NT2/D1 (cell line): ENCODE measurements around the gene GLDN.

Source experiments
- DNase-seq: peaks from one replicate; pipeline ENCODE4 v3.0.0-alpha.2; 2011; ENCODE audit warnings: low read depth, low spot score
- H3K27me3 ChIP-seq: 2 replicates; pipeline ENCODE4 v1.6.0; 2011; ENCODE audit warnings: mild to moderate bottlenecking; ENCODE audit not compliant: insufficient read length, insufficient read depth
- H3K36me3 ChIP-seq: 2 replicates; pipeline ENCODE4 v1.6.1; 2011; ENCODE audit warnings: mild to moderate bottlenecking, low read length, mixed read lengths; ENCODE audit not compliant: insufficient read depth, insufficient read length
- H3K4me1 ChIP-seq: 2 replicates; pipeline ENCODE4 v1.5.1; 2011; ENCODE audit not compliant: insufficient read depth, insufficient read length
- H3K4me3 ChIP-seq: 2 replicates; pipeline ENCODE4 v1.5.1; 2011; ENCODE audit warnings: low read depth; ENCODE audit not compliant: insufficient read length
- H3K9ac ChIP-seq: 2 replicates; pipeline ENCODE4 v1.6.0; 2011; ENCODE audit warnings: low read depth; ENCODE audit not compliant: insufficient read length
- H3K9me3 ChIP-seq: 2 replicates; pipeline ENCODE4 v1.5.1; 2011; ENCODE audit warnings: mild to moderate bottlenecking, low read length; ENCODE audit not compliant: insufficient read depth
- SUZ12 ChIP-seq: IDR thresholded peaks from 2 replicates; pipeline ENCODE4 v1.6.1; 2011; ENCODE audit not compliant: insufficient read length, insufficient read depth; ENCODE audit errors: extremely low read depth
- YY1 ChIP-seq: IDR thresholded peaks from 2 replicates; pipeline ENCODE4 v1.6.1; 2011; ENCODE audit not compliant: insufficient read length, insufficient read depth
- ZNF274 ChIP-seq: IDR thresholded peaks from 2 replicates; pipeline ENCODE4 v1.6.1; 2011; ENCODE audit warnings: mild to moderate bottlenecking, low read depth, low read length

The GLDN gene

DNA sequence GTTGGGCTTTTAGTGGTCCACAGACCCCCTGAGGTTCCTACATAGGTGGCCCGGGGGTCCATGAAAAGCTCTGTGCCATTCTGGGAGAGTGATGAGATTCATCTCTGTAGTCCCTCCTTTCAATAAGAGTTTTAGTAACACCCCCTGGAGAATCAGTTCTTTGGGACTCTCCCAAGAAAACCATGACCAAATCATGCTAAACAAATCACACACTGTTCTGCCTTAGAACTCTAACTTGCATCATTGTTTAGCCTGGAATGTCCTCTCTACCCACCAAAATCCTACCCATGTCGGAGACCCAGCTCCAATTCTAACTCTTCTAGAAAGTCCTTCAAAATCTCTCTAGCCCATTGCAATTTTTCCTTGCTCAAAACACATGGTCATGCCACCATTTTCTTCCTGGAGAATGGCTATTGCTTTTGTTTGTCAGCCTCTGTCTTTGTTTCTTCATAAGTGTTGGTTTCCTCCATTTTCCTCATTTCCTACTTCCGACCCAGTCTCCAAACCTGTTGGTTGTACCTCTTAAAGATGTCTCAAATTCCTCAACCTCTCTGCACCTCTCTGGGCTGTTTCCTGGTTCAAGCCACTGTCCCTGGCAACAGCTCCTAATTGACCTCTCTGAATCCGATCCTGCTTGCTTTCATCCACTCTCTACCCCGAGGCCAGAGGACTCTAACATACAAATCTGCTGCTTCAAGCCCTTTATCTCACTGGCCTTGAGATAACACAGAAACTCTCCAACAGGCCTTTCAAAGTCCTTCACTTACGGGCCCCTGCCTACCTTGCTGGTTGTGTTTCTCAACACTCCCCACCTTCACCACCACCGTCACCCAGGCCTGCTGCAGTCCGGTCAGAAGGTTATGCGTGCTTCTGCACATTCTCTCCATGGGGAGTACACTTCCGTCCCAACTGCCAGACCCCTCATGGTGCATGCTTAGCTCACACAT lies 26.8 kb upstream of the GLDN start:
- H3K9me3 ChIP-seq: no peaks in the 10 kb centered on the region
- TF ChIP-seq SUZ12: no peak
- no peak for TF ChIP-seq ZNF274
- no peak for TF ChIP-seq YY1
- DNase-seq: no peak
- H3K4me3 ChIP-seq: no peak overlapping the region
- no peaks in the 10 kb centered on the region for H3K4me1 ChIP-seq
- no peak overlapping the region for H3K9ac ChIP-seq
- H3K36me3 ChIP-seq: no peaks in the 10 kb centered on the region
- no peaks in the 10 kb centered on the region for H3K27me3 ChIP-seq

DNA sequence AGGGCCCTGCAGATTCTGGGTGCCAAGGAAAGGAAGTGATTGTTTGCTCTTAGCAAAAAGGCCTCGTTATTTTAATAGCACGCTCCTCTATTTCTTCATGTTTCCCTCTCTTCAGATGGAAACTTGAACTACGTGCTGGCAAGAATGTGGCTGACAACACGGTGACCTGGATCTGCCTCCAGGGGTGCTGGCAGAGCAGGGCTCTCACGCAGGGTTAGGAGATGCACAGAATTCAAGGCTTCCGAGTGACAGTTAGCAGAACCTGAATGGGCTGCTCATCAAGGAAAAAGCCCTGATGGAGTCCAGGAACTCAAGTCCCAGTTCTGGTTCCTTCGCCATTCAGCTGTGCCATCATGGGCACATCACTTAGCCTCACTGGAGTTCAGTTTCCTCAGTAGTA lies 25.7 kb upstream of the GLDN start:
- Histone ChIP-seq H3K4me1 (no peaks in the 10 kb centered on the region), H3K4me3 (no peak overlapping the region), H3K36me3 (no peaks in the 10 kb centered on the region), H3K27me3 (no peaks in the 10 kb centered on the region), H3K9ac (no peak overlapping the region), H3K9me3 (no peaks in the 10 kb centered on the region)
- TF ChIP-seq YY1 (no peak), SUZ12 (no peak), ZNF274 (no peak)
- DNase-seq: no peak

DNA sequence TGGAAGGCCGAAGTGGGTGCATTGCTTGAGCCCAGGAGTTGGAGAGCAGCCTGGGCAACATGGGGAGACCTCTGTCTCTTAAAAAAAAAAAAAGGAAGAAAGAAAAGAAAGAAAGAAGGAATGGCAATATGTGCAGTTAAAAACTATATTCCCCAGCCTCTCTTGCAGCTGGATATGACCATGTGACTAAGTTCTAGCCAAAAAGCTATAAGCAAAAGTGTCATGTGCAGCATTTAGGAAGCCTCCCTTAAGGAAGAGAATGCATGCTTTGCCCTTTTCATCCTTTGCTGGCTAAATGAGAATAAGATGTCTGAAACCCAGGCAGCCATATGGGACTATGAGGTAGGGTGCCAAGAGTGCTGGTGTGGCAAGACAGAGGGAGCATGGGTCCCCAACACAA lies 24.8 kb upstream of the GLDN start:
- no peaks in the 10 kb centered on the region for H3K9me3 ChIP-seq
- DNase-seq: no peak
- TF ChIP-seq YY1: no peak
- TF ChIP-seq SUZ12: no peak
- no peak for TF ChIP-seq ZNF274

DNA sequence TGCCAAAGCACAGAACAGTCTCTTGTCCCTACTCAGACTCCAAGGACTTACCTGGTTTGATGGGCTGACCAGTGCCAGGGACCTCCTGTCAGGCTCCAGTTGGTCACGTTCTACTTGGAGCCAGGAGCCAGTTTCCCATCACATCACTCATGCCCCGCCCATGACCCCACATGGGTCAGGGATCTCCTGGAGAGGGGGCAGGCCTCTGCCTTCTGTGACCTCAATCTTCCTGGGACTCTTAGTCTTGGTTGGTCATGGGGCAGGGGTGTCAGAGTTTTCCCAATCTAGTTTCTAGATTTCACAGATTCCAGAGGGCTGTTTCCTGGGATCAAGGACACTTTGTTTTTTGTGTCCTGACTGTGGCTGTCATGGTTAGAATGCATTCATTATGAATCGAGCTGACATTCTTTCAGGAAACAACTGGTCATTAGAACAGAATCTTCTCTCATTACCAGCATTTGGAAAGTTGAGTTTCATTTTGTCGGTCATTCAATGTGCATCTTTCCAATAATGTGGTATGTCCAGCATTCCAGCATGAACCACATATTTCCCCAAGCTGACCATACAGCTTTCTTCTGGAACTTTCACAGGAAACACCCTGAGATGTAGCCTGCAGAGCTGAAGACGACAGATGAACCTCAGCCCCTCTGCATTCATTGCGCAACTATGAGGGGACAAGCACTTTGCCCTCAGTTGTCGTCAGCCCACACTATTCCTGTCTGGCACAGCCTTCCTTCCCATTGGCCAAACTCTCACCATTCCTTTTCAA lies 22.9 kb upstream of the GLDN start:
- Histone ChIP-seq H3K36me3 (no peaks in the 10 kb centered on the region), H3K9me3 (no peaks in the 10 kb centered on the region), H3K4me3 (no peak overlapping the region), H3K4me1 (no peaks in the 10 kb centered on the region), H3K27me3 (no peaks in the 10 kb centered on the region), H3K9ac (no peak overlapping the region)
- TF ChIP-seq SUZ12: no peak
- no peak for TF ChIP-seq YY1
- no peak for TF ChIP-seq ZNF274
- DNase-seq: no peak

More for the DNA sequence above, 24.8 kb upstream of the GLDN start:
- Histone ChIP-seq H3K4me3 (no peak overlapping the region), H3K4me1 (no peaks in the 10 kb centered on the region), H3K27me3 (no peaks in the 10 kb centered on the region), H3K36me3 (no peaks in the 10 kb centered on the region), H3K9ac (no peak overlapping the region)

DNA sequence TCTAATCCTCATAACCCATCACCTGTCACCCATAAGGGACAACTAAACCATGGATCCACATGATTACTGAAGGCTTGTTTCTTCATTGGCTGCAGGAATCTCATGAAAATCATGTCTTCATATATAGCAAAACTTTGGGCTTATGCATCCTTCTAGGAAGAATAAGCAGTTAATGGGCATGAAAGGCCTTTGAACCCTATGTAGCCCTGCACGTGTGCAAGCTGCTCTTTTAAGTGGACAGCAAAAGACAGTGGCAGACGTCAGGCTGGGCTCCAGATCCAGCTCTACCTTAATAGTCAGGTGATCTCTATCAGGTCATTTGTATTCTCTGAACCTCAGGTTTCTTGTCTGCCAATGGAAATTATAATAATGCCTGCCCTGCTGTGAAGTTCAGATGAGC lies 21.9 kb upstream of the GLDN start:
- TF ChIP-seq SUZ12 (no peak), YY1 (no peak), ZNF274 (no peak)
- H3K9ac ChIP-seq: no peak overlapping the region
- no peaks in the 10 kb centered on the region for H3K4me1 ChIP-seq
- H3K4me3 ChIP-seq: no peak overlapping the region
- DNase-seq: no peak
- no peaks in the 10 kb centered on the region for H3K9me3 ChIP-seq
- H3K27me3 ChIP-seq: no peaks in the 10 kb centered on the region
- no peaks in the 10 kb centered on the region for H3K36me3 ChIP-seq

DNA sequence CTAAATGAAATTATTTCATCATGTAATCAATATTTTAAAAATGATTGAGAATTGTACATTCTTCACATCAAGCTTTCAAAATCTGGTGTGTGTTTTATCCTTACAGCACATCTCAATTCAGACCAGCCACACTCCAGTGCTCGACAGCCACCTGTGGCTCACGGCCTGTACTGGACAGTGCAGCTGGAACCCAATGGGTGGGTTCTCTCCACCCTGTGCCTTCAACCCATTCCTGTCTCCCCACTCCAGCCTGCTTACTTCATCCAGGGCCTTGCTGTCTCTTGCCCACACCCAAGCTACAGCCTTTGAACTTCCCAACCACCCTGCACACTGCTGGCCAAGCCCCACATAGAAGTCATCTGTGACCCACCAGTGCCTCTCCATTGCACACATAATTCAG lies 20.6 kb upstream of the GLDN start:
- H3K4me1 ChIP-seq: no peaks in the 10 kb centered on the region
- no peak for TF ChIP-seq SUZ12
- TF ChIP-seq ZNF274: no peak
- no peak for TF ChIP-seq YY1
- no peak overlapping the region for H3K4me3 ChIP-seq
- DNase-seq: no peak
- no peak overlapping the region for H3K9ac ChIP-seq
- H3K36me3 ChIP-seq: no peaks in the 10 kb centered on the region
- no peaks in the 10 kb centered on the region for H3K9me3 ChIP-seq
- no peaks in the 10 kb centered on the region for H3K27me3 ChIP-seq

DNA sequence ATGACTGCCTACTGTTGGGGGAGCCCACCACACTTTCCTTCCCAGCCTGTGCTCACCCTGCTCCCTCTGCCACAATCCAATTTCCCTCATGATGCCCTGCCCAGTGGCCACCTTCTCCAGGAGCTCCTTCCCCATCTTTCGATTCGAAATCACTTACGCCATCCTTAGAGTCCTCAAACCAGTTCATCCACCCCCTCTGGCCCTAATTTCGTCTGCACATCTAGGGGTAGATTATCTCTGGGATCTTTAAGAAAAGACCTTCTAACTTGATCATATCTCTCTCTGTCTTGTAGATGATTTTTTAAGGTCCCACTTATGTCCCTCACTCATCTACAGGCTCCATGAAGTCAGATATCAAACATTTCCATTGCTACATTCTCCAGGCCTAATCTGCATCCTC lies 20.1 kb upstream of the GLDN start:
- no peaks in the 10 kb centered on the region for H3K27me3 ChIP-seq
- no peak overlapping the region for H3K4me3 ChIP-seq
- H3K9ac ChIP-seq: no peak overlapping the region
- no peaks in the 10 kb centered on the region for H3K36me3 ChIP-seq
- DNase-seq: no peak
- H3K9me3 ChIP-seq: no peaks in the 10 kb centered on the region
- no peak for TF ChIP-seq YY1
- no peak for TF ChIP-seq SUZ12
- TF ChIP-seq ZNF274: no peak
- H3K4me1 ChIP-seq: no peaks in the 10 kb centered on the region
